Measurements from ENCODE around the gene SUN5. TPM values are rescaled to one million over a fixed set of nuclear protein-coding genes. Genes with fewer than 3 reads are reported as not detected.

The SUN5 gene
- total RNA-seq, 6 experiments from 2014 or later = not detected

- ATAC-seq (no peak), DNase-seq (no peak)
- Histone ChIP-seq H3K4me1 (peaks cover 0 to 3% (median 0%) of the 10 kb centered on the region in 4 donors), H3K4me3 (no peak overlapping the region), H3K27me3 (no peaks in the 10 kb centered on the region), H3K27ac (no peak overlapping the region), H3K36me3 (no peaks in the 10 kb centered on the region), H3K9me3 (no peaks in the 10 kb centered on the region)
- WGBS (ENCODE audit: insufficient coverage, low coverage, low lambda C conversion rate, missing lambda C conversion rate) = 80% methylated on average over 12 of the region's 15 CpGs
- TF ChIP-seq POLR2A (IDR thresholded peaks at IDR 0.05) = no peak
- TF ChIP-seq CTCF (IDR thresholded peaks at IDR 0.05) = no peak
- intact Hi-C loops (cut with DNase I) = no loop called here
Measured at GRCh38 chr20:33012327-33013189, 8.3 kb upstream of the SUN5 start.

GRCh38 chr20:33010674-33011449 lies 6.6 kb upstream of the SUN5 start:
- DNase-seq (no peak), ATAC-seq (no peak)
- Histone ChIP-seq H3K27me3 (no peaks in the 10 kb centered on the region), H3K4me1 (peaks cover 0 to 8% (median 0%) of the 10 kb centered on the region in 4 donors), H3K36me3 (no peaks in the 10 kb centered on the region), H3K27ac (no peak overlapping the region), H3K4me3 (no peak overlapping the region), H3K9me3 (no peaks in the 10 kb centered on the region)
- TF ChIP-seq POLR2A (IDR thresholded peaks at IDR 0.05) = no peak
- no peak for TF ChIP-seq CTCF (IDR thresholded peaks at IDR 0.05)
- intact Hi-C loops (cut with DNase I) = no loop called here
- no CpG with 5 or more reads among the region's 8 CpGs for WGBS (ENCODE audit: insufficient coverage, low coverage, low lambda C conversion rate, missing lambda C conversion rate)

GRCh38 chr20:33010133-33010504 lies 5.9 kb upstream of the SUN5 start:
- peaks cover 0 to 8% (median 0%) of the 10 kb centered on the region in 4 donors for H3K4me1 ChIP-seq
- H3K4me3 ChIP-seq = no peak overlapping the region
- H3K36me3 ChIP-seq = no peaks in the 10 kb centered on the region
- DNase-seq (no peak), ATAC-seq (no peak)
- 39% methylated on average over 5 of the region's 5 CpGs for WGBS (ENCODE audit: insufficient coverage, low coverage, low lambda C conversion rate, missing lambda C conversion rate)
- no peak overlapping the region for H3K27ac ChIP-seq
- no peak for TF ChIP-seq CTCF (IDR thresholded peaks at IDR 0.05)
- no peak for TF ChIP-seq POLR2A (IDR thresholded peaks at IDR 0.05)
- no peaks in the 10 kb centered on the region for H3K27me3 ChIP-seq
- intact Hi-C loops (cut with DNase I) = no loop called here
- H3K9me3 ChIP-seq = no peaks in the 10 kb centered on the region

GRCh38 chr20:33009214-33010132 lies 5.2 kb upstream of the SUN5 start:
- peaks cover 0 to 8% (median 0%) of the 10 kb centered on the region in 4 donors for H3K4me1 ChIP-seq
- TF ChIP-seq POLR2A (IDR thresholded peaks at IDR 0.05) (no peak), CTCF (IDR thresholded peaks at IDR 0.05) (no peak)
- intact Hi-C loops (cut with DNase I) = no loop called here
- H3K4me3 ChIP-seq = no peak overlapping the region
- no peak overlapping the region for H3K27ac ChIP-seq
- ATAC-seq (peak in 1 of 4 donors; percentile 28), DNase-seq (no peak)
- no peaks in the 10 kb centered on the region for H3K27me3 ChIP-seq
- 45% methylated on average over 7 of the region's 19 CpGs for WGBS (ENCODE audit: insufficient coverage, low coverage, low lambda C conversion rate, missing lambda C conversion rate)
- H3K9me3 ChIP-seq = no peaks in the 10 kb centered on the region
- H3K36me3 ChIP-seq = no peaks in the 10 kb centered on the region
